Epithelial cell of proximal tubule (primary cell): ENCODE data around the gene EPG5. TPM values are rescaled to one million over a fixed set of nuclear protein-coding genes. Genes with fewer than 3 reads are reported as not detected.
A peak's percentile ranks its signal among the peaks of the same experiment; 100 is the strongest.
"Not testable (repeated sequence)": the region's sequence is repeated elsewhere in the genome, so short reads cannot be mapped to it uniquely, and the experiment has no call there.

Source experiments
- DNase-seq: peaks from one replicate; pipeline ENCODE4 v3.0.0-alpha.2; 2011; ENCODE audit warnings: low read depth
- H3K4me3 ChIP-seq: 2 replicates; pipeline ENCODE4 v1.5.1; 2011; ENCODE audit warnings: low read depth, mild to moderate bottlenecking, low read length
- total RNA-seq: library from RNA; depleted of rRNA; stranded (reverse); fragments of >200 nt; gene quantifications from 2 replicates; pipeline ENCODE4 v1.2.3, GENCODE V29; 2015
- TF ChIP-seq, protein P1 (sequence below): conservative IDR thresholded peaks from 2 replicates; pipeline ENCODE4 v1.5.1; 2012; ENCODE audit warnings: low read depth, mild to moderate bottlenecking, low read length

EPG5 gene
- total RNA-seq, 1 donor from 2014 or later: 10.7 TPM

DNA sequence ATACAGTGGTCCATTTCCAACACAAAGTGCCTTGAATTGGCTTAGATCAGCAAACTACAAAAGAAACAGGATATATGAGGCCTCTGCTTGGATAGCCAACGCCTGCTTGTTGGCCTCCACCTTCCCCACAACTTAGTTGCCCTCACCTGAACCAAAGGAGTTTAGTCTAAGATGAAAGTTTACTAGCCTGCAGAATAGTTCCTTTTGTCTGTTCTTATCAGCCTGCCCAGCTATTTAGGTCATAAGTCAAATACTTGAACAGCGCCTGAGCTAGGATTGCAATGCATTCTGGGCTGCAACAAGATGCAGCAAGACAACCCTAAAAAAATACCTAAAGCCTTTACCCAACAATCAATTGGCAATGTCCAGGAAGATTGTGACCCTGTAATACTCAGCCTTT lies 13.1 kb upstream of the EPG5 start:
- DNase-seq: no peak
- TF ChIP-seq, protein P1, sequence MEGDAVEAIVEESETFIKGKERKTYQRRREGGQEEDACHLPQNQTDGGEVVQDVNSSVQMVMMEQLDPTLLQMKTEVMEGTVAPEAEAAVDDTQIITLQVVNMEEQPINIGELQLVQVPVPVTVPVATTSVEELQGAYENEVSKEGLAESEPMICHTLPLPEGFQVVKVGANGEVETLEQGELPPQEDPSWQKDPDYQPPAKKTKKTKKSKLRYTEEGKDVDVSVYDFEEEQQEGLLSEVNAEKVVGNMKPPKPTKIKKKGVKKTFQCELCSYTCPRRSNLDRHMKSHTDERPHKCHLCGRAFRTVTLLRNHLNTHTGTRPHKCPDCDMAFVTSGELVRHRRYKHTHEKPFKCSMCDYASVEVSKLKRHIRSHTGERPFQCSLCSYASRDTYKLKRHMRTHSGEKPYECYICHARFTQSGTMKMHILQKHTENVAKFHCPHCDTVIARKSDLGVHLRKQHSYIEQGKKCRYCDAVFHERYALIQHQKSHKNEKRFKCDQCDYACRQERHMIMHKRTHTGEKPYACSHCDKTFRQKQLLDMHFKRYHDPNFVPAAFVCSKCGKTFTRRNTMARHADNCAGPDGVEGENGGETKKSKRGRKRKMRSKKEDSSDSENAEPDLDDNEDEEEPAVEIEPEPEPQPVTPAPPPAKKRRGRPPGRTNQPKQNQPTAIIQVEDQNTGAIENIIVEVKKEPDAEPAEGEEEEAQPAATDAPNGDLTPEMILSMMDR: no peak
- no peak overlapping the region for H3K4me3 ChIP-seq

DNA sequence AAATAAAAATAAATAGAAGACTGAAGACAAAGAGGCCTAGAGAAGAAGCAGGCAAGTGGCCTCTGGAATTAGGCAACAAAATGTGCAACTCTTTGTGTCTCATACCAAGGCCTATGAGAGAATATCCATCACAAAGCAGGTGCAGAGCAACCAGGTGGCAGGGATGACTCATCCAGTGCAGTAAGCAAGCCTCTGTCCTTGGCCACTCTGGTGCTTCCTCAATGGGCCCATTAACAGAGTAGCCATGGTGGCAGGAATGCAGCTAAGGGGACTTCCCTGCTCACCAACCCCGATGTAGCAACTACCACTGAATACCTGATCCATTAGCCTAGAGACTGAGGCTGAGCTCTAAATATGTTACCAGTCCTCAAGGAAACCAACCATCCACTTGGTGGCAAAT lies 11.0 kb upstream of the EPG5 start:
- DNase-seq: no peak

GRCh38 chr18:45976974-45977373 lies 9.8 kb upstream of the EPG5 start:
- no peak overlapping the region for H3K4me3 ChIP-seq
- TF ChIP-seq, protein P1: no peak
- DNase-seq: no peak

More for the DNA sequence above, 11.0 kb upstream of the EPG5 start:
- H3K4me3 ChIP-seq: no peak overlapping the region
- TF ChIP-seq, protein P1: no peak

- TF ChIP-seq, protein P1: no peak
- DNase-seq: no peak
- H3K4me3 ChIP-seq: no peak overlapping the region
Measured at GRCh38 chr18:45976566-45976965, 9.4 kb upstream of the EPG5 start.

GRCh38 chr18:45974088-45974536 lies 7.0 kb upstream of the EPG5 start:
- H3K4me3 ChIP-seq: no peak overlapping the region
- DNase-seq: no peak
- TF ChIP-seq, protein P1: peak; percentile 90

DNA sequence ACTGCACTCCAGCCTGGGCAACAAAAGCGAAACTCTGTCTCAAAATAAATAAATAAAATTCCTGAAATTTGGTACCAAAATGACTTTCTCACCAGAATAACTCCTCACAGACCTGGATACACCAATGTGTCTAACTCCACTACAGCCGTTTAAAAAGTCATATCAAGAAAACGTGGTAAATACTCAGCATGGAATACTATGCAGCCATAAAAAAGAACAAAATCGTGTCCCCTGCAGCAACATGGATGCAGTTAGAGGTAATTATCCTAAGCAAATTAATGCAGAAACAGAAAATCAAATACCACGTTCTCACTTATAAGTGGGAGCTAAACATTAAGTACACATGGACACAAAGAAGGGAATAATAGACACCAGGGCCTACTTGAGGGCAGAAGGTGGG lies 2.2 kb downstream of the EPG5 start:
- DNase-seq, H3K4me3 ChIP-seq: not testable (repeated sequence)

DNA sequence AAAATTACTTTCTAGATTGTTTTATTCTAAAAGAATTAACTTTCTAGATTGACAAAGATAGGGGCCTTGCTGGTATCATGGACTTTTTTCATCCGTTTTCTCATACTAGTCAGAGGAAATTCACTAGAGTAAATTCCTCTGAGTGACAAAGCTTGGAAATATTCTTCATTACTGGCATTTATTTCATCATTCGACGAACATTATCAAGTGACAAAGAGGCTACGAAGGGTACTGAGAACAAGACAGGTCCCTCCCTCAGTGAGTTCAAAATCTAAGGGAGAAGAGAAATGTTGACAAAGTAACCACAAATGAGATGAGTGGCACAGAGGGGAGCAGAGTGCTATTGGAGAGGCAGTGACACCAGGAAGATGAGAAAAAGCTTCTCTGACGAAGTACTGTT lies 4.3 kb downstream of the EPG5 start:
- DNase-seq: peak; percentile 64
- no peak overlapping the region for H3K4me3 ChIP-seq
- TF ChIP-seq, protein P1: no peak
